Adipose tissue (tissue), 3 donors: ENCODE data around the gene LDLRAP1. TPM values are rescaled to one million over a fixed set of nuclear protein-coding genes. Genes with fewer than 3 reads are reported as not detected.

Experiments
- H3K27ac ChIP-seq: one replicate; pipeline ENCODE4 v1.5.1; 2013; ENCODE audit warnings: low read depth, low read length
- WGBS, 3 donors: extraction: QIAGEN DNeasy Blood & Tissue Kit; methylation state at CpG; one replicate each; pipeline ENCODE4 v1.1.7; 2013; 5-methylcytosine and 5-hydroxymethylcytosine counted together
- polyA plus RNA-seq, 3 donors: library from polyadenylated mRNA; stranded (reverse); fragments of 200-250 nt; gene quantifications; one replicate each; pipeline ENCODE4 v1.2.3, GENCODE V29; 2013
- donor health status: healthy with polysubstance abuse.
- donor health status: Bipolar disorder and iron deficiency.
- donor health status: healthy.

LDLRAP1 gene
- polyA plus RNA-seq, 3 donors: 11.3 to 22.8 (median 12.7) TPM

- H3K27ac ChIP-seq: no peak overlapping the region
- WGBS, 3 donors: 82 to 94% (median 92%) methylated on average over 3 of the region's 3 CpGs
Measured at GRCh38 chr1:25612421-25612820, 69.0 kb downstream of the LDLRAP1 start.

GRCh38 chr1:25613091-25613490, 69.7 kb downstream of the LDLRAP1 start:
- WGBS, 3 donors: 88 to 98% (median 97%) methylated on average over 3 of the region's 3 CpGs
- H3K27ac ChIP-seq: no peak overlapping the region

- no peak overlapping the region for H3K27ac ChIP-seq
- whole genome bisulfite sequencing, 3 donors: 62 to 85% (median 72%) methylated on average over 4 of the region's 4 CpGs
Measured at GRCh38 chr1:25614501-25615171, 71.2 kb downstream of the LDLRAP1 start.

GRCh38 chr1:25615172-25615541, 71.8 kb downstream of the LDLRAP1 start:
- WGBS, 3 donors: 68 to 69% (median 68%) methylated on average over 7 of the region's 7 CpGs
- H3K27ac ChIP-seq: no peak overlapping the region

GRCh38 chr1:25615563-25616094, 72.2 kb downstream of the LDLRAP1 start:
- 14 to 29% (median 15%) methylated on average over 12 of the region's 12 CpGs for WGBS, 3 donors
- H3K27ac ChIP-seq: no peak overlapping the region

GRCh38 chr1:25616095-25616986, 72.9 kb downstream of the LDLRAP1 start, which contains the start of gene MAN1C1:
Gene MAN1C1, plus strand, starts transcription at chr1:25616791. Its CDS starts 1,007 bp downstream, at chr1:25617798.
- no peak within 1 kb of the TSS for H3K27ac ChIP-seq
- WGBS, 3 donors: 0 to 1% (median 0%) methylated on average over 57 to 113 of the region's 116 CpGs

- WGBS, 3 donors: 0 to 1% (median 0%) methylated on average over 54 to 92 of the region's 94 CpGs
- no peak overlapping the region for H3K27ac ChIP-seq
Measured at GRCh38 chr1:25616987-25617624, 73.7 kb downstream of the LDLRAP1 start.

GRCh38 chr1:25617625-25618432, 74.4 kb downstream of the LDLRAP1 start:
- WGBS, 3 donors: 7 to 23% (median 7%) methylated on average over 47 to 66 of the region's 66 CpGs
- H3K27ac ChIP-seq: no peak overlapping the region

- 54 to 73% (median 67%) methylated on average over 4 of the region's 4 CpGs for WGBS, 3 donors
- H3K27ac ChIP-seq: no peak overlapping the region
Measured at GRCh38 chr1:25618433-25618808, 75.0 kb downstream of the LDLRAP1 start.

Other genes with a start within 250 kb of the LDLRAP1 start
- 10 to 100 TPM; 33.3 to 87.3 (median 79.2) TPM for gene TMEM50A, start 205.3 kb upstream of the LDLRAP1 start, polyA plus RNA-seq
- under 1 TPM in 2 of 3 donors, not detected in 1; 0.10 to 0.30 TPM for gene RHCE, start 122.8 kb upstream of the LDLRAP1 start, polyA plus RNA-seq
- gene MACO1, start 112.7 kb upstream of the LDLRAP1 start, polyA plus RNA-seq: 10 to 100 TPM in 1 of 3 donors, 1 to 10 TPM in 2; 3.8 to 16.7 (median 6.4) TPM
- 10 to 100 TPM in 2 of 3 donors, 1 to 10 TPM in 1; 3.1 to 18.2 (median 12.4) TPM for gene MAN1C1, start 73.2 kb downstream of the LDLRAP1 start, polyA plus RNA-seq